H1 (cell line): ENCODE data around the gene PCSK4. TPM values are rescaled to one million over a fixed set of nuclear protein-coding genes. Genes with fewer than 3 reads are reported as not detected.

Experiments used
- CTCF ChIA-PET: fragments of 300-600 bp; sonication (Branson Sonifier 250); formaldehyde crosslinking; loops from one replicate; lab custom pipeline; 2021; ENCODE audit not compliant: partially characterized antibody; lab: Charles Lee
- POLR2A ChIA-PET: fragments of 300-600 bp; sonication (Branson Sonifier 250); formaldehyde crosslinking; loops from one replicate; lab custom pipeline; 2021; ENCODE audit warnings: inconsistent platforms; ENCODE audit not compliant: partially characterized antibody; lab: Charles Lee
- DNase-seq, 2 experiments: peaks; one replicate each; pipeline versions ENCODE4 v3.0.0 to v3.0.0-alpha.2; 2010 to 2022; ENCODE audit warnings: low spot score in 2 of 2, low read depth in 1 of 2, mixed read lengths in 1 of 2
- FAIRE-seq: peaks from 2 replicates; lab custom pipeline; 2011; peaks lifted over from hg19 to GRCh38; lab: Jason Lieb, UNC
- H2AFZ ChIP-seq: 2 replicates; pipeline ENCODE4 v1.8.1; 2012; ENCODE audit warnings: low read length, inconsistent platforms
- H2AK5ac ChIP-seq: 2 replicates; pipeline ENCODE4 v1.6.1; 2013; ENCODE audit warnings: low read depth, low read length
- H2BK120ac ChIP-seq: replicated peaks from 2 replicates; pipeline ENCODE3; 2013; ENCODE audit warnings: low read depth, low read length, inconsistent platforms
- H2BK12ac ChIP-seq: 2 replicates; pipeline ENCODE4 v1.6.1; 2013; ENCODE audit warnings: low read depth, low read length
- H2BK15ac ChIP-seq: 2 replicates; pipeline ENCODE4 v1.6.1; 2013; ENCODE audit warnings: low read length
- H2BK20ac ChIP-seq: 2 replicates; pipeline ENCODE4 v1.6.1; 2013; ENCODE audit warnings: low read length
- H2BK5ac ChIP-seq: 2 replicates; pipeline ENCODE4 v1.6.1; 2013; ENCODE audit warnings: low read depth, low read length
- H3K14ac ChIP-seq: 2 replicates; pipeline ENCODE4 v1.6.1; 2013; ENCODE audit warnings: inconsistent platforms; ENCODE audit not compliant: insufficient read length
- H3K18ac ChIP-seq: 2 replicates; pipeline ENCODE4 v1.6.1; 2013; ENCODE audit warnings: low read length; ENCODE audit errors: extremely low read depth
- H3K23ac ChIP-seq: 2 replicates; pipeline ENCODE4 v1.6.1; 2013; ENCODE audit warnings: inconsistent platforms; ENCODE audit not compliant: insufficient read length
- H3K23me2 ChIP-seq: 2 replicates; pipeline ENCODE4 v1.6.1; 2013; ENCODE audit warnings: low read depth, low read length
- H3K27ac ChIP-seq: 2 replicates; pipeline ENCODE4 v1.6.1; 2011; ENCODE audit warnings: low read depth, low read length, inconsistent platforms
- H3K27me3 ChIP-seq, 4 experiments: replicated peaks in 1 of 4; 1 replicate in 1 of 4; 2 replicates in 3 of 4; pipeline versions ENCODE4 v1.6.1 to v1.8.1; 2011 to 2013; ENCODE audit warnings: low read length in 3 of 4, mild to moderate bottlenecking in 3 of 4, inconsistent platforms in 2 of 4, mixed read lengths in 2 of 4, moderate library complexity in 1 of 4; ENCODE audit not compliant: control insufficient read depth in 3 of 4, insufficient read depth in 3 of 4; ENCODE audit errors: extremely low read depth in 1 of 4
- H3K36me3 ChIP-seq, 4 experiments: 2 replicates each; pipeline versions ENCODE4 v1.6.1 to v1.8.1; 2011 to 2013; ENCODE audit warnings: mild to moderate bottlenecking in 4 of 4, low read length in 3 of 4, moderate library complexity in 2 of 4, control low read depth in 1 of 4, inconsistent platforms in 1 of 4; ENCODE audit not compliant: insufficient read depth in 4 of 4, control insufficient read depth in 2 of 4
- H3K4ac ChIP-seq: replicated peaks from 2 replicates; pipeline ENCODE3; 2013; ENCODE audit warnings: low read length, low read depth, mixed read lengths, inconsistent platforms; ENCODE audit not compliant: insufficient read length
- H3K4me1 ChIP-seq, 4 experiments: replicated peaks in 1 of 4; 1 replicate in 1 of 4; 2 replicates in 3 of 4; pipeline versions ENCODE4 v1.6.1 to v1.8.1; 2011 to 2013; ENCODE audit warnings: low read length in 3 of 4, inconsistent platforms in 2 of 4, mixed read lengths in 1 of 4; ENCODE audit not compliant: insufficient read depth in 4 of 4, control insufficient read depth in 3 of 4
- H3K4me2 ChIP-seq, 2 experiments: 2 replicates each; pipeline versions ENCODE4 v1.6.1 to v1.8.1; 2011 to 2013; ENCODE audit warnings: low read depth in 2 of 2, low read length in 2 of 2, control low read depth in 1 of 2, inconsistent platforms in 1 of 2, mild to moderate bottlenecking in 1 of 2; ENCODE audit not compliant: insufficient read depth in 1 of 2
- H3K4me3 ChIP-seq, 4 experiments: fragments of 200-600, 300-600 bp in 1 of 4; sonication (generic), shearing (Covaris generic), sonication (Bioruptor Twin) in 1 of 4; 2 replicates each; pipeline versions ENCODE4 v1.5.1 to v1.8.1; 2011 to 2016; ENCODE audit warnings: low read length in 4 of 4, low read depth in 3 of 4, control low read depth in 2 of 4, inconsistent platforms in 2 of 4, mild to moderate bottlenecking in 2 of 4, mixed read lengths in 1 of 4, moderate library complexity in 1 of 4; ENCODE audit not compliant: insufficient read depth in 2 of 4; ENCODE audit errors: extremely low read depth in 1 of 4
- H3K56ac ChIP-seq: replicated peaks from 2 replicates; pipeline ENCODE3; 2013; ENCODE audit warnings: low read depth, mild to moderate bottlenecking, mixed read lengths, low read length, inconsistent platforms; ENCODE audit not compliant: insufficient read length
- H3K79me1 ChIP-seq: 2 replicates; pipeline ENCODE4 v1.6.1; 2013; ENCODE audit warnings: low read depth, low read length, control low read depth
- H3K79me2 ChIP-seq, 2 experiments: 2 replicates each; pipeline versions ENCODE4 v1.6.1 to v1.8.1; 2012 to 2013; ENCODE audit warnings: low read length in 2 of 2, mild to moderate bottlenecking in 2 of 2, inconsistent platforms in 1 of 2; ENCODE audit not compliant: insufficient read depth in 2 of 2, control insufficient read depth in 1 of 2
- H3K9ac ChIP-seq, 4 experiments: replicated peaks in 1 of 4; 1 replicate in 1 of 4; 2 replicates in 3 of 4; pipeline versions ENCODE4 v1.6.1 to v1.8.1; 2011 to 2013; ENCODE audit warnings: low read depth in 3 of 4, low read length in 3 of 4, control low read depth in 2 of 4, mild to moderate bottlenecking in 2 of 4, moderate library complexity in 2 of 4, inconsistent platforms in 1 of 4; ENCODE audit errors: extremely low read depth in 1 of 4
- H3K9me3 ChIP-seq, 2 experiments: 2 replicates each; pipeline versions ENCODE4 v1.6.1 to v1.8.1; 2012 to 2013; ENCODE audit warnings: mild to moderate bottlenecking in 2 of 2, moderate library complexity in 2 of 2, control low read depth in 1 of 2, inconsistent platforms in 1 of 2, low read depth in 1 of 2, low read length in 1 of 2, mixed read lengths in 1 of 2; ENCODE audit not compliant: insufficient read depth in 2 of 2
- H4K20me1 ChIP-seq, 2 experiments: replicated peaks in 1 of 2; 2 replicates each; pipeline versions ENCODE3 to v1.8.1; 2011 to 2013; ENCODE audit warnings: inconsistent platforms in 2 of 2, low read length in 2 of 2, mild to moderate bottlenecking in 1 of 2; ENCODE audit not compliant: insufficient read depth in 2 of 2, control insufficient read depth in 1 of 2
- H4K5ac ChIP-seq: 2 replicates; pipeline ENCODE4 v1.6.1; 2013; ENCODE audit warnings: low read length, low read depth, mixed read lengths, inconsistent platforms; ENCODE audit not compliant: insufficient read length
- H4K8ac ChIP-seq: 2 replicates; pipeline ENCODE4 v1.8.0; 2013; ENCODE audit warnings: mild to moderate bottlenecking, moderate library complexity, low read length, inconsistent platforms; ENCODE audit not compliant: insufficient read depth; ENCODE audit errors: extremely low read depth
- H4K91ac ChIP-seq: replicated peaks from 2 replicates; pipeline ENCODE3; 2013; ENCODE audit warnings: low read length, mixed read lengths, inconsistent platforms; ENCODE audit not compliant: insufficient read length
- CREB1 ChIP-seq: IDR thresholded peaks from 2 replicates; pipeline ENCODE4 v1.6.1; 2012; ENCODE audit warnings: inconsistent platforms
- NANOG ChIP-seq: IDR thresholded peaks from 2 replicates; pipeline ENCODE4 v1.6.1; 2011; ENCODE audit warnings: low read length, low read depth, mild to moderate bottlenecking, inconsistent platforms; ENCODE audit not compliant: insufficient read depth, poor library complexity, severe bottlenecking
- POU5F1 ChIP-seq: IDR thresholded peaks from 2 replicates; pipeline ENCODE4 v1.6.1; 2011; ENCODE audit warnings: low read depth, mild to moderate bottlenecking, low read length, moderate library complexity
- RFX5 ChIP-seq: IDR thresholded peaks from 2 replicates; pipeline ENCODE4 v1.6.1; 2011; ENCODE audit warnings: low read depth, low read length, improper control_type of control experiment, borderline replicate concordance
- RNF2 ChIP-seq: fragments of 200-900, 300-1000 bp; sonication (generic); IDR thresholded peaks from 2 replicates; pipeline ENCODE4 v1.7.1; 2016; ENCODE audit warnings: borderline replicate concordance, low read depth, mild to moderate bottlenecking, antibody characterized with exemption, low read length; ENCODE audit not compliant: poor library complexity, severe bottlenecking; ENCODE audit errors: missing control alignments
- SIX5 ChIP-seq: IDR thresholded peaks from 2 replicates; pipeline ENCODE4 v1.6.1; 2011; ENCODE audit warnings: mild to moderate bottlenecking, low read depth, low read length
- SUZ12 ChIP-seq: fragments of 200-600 bp; sonication (generic); IDR thresholded peaks from 2 replicates; pipeline ENCODE4 v1.6.1; 2012; ENCODE audit warnings: mild to moderate bottlenecking, inconsistent platforms, low read length, moderate library complexity, mixed read lengths
- USF2 ChIP-seq: IDR thresholded peaks from 2 replicates; pipeline ENCODE4 v1.6.1; 2011; ENCODE audit warnings: low read length, improper control_type of control experiment
- YY1 ChIP-seq: IDR thresholded peaks from 2 replicates; pipeline ENCODE4 v1.6.1; 2011; ENCODE audit warnings: low read depth, mild to moderate bottlenecking, low read length
- WGBS, 2 experiments: shearing (Covaris generic) in 1 of 2; methylation state at CpG; one replicate each; pipeline versions ENCODE4 v1.1.6 to v1.1.7; 2013 to 2015; ENCODE audit warnings: low lambda C conversion rate in 2 of 2, mixed read lengths in 2 of 2, inconsistent platforms in 1 of 2, low coverage in 1 of 2, missing lambda C conversion rate in 1 of 2; ENCODE audit not compliant: insufficient replicate concordance in 2 of 2, insufficient coverage in 1 of 2, insufficient read length in 1 of 2; ENCODE audit errors: extremely low coverage in 1 of 2, missing lambda C conversion rate in 1 of 2; 5-methylcytosine and 5-hydroxymethylcytosine counted together
- polyA plus RNA-seq, 7 experiments: library from polyadenylated mRNA; depleted of rRNA in 3 of 7; stranded (reverse) in 5 of 7; unstranded in 2 of 7; fragments of >200 nt in 5 of 7; fragments of 200-250 nt in 2 of 7; gene quantifications; 1 replicate in 5 of 7; 2 replicates in 1 of 7; 4 replicates in 1 of 7; pipeline versions ENCODE4 v1.2.1 to v1.2.3, GENCODE V29; 2011 to 2013; ENCODE audit warnings: missing spikeins in 2 of 7, mixed read lengths in 2 of 7
- total RNA-seq: library from RNA; stranded (reverse); fragmentation: NEBNext Ultra II Directional; extraction: Animal tissue kit (Norgen Biotek cat#: 25700); gene quantifications from 2 replicates; pipeline ENCODE4 v1.2.1, GENCODE V29; 2021
- TF ChIP-seq, protein P1 (sequence below): IDR thresholded peaks from 2 replicates; pipeline ENCODE4 v1.6.1; 2012; ENCODE audit warnings: inconsistent platforms

The PCSK4 gene
- total and polyA plus RNA-seq, 2 of the 8 experiments (the other 6 are each of a cell fraction or from before 2014, with no cell fraction given): 9.8 to 10.7 TPM

GRCh38 chr19:1509602-1510441 lies 19.7 kb upstream of the PCSK4 start:
- no peak for FAIRE-seq
- TF ChIP-seq, protein P1, sequence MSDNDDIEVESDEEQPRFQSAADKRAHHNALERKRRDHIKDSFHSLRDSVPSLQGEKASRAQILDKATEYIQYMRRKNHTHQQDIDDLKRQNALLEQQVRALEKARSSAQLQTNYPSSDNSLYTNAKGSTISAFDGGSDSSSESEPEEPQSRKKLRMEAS: no peak
- no peak for TF ChIP-seq RFX5
- no peak for TF ChIP-seq NANOG
- TF ChIP-seq YY1: no peak
- TF ChIP-seq USF2: no peak
- TF ChIP-seq CREB1: no peak
- TF ChIP-seq SUZ12: no peak
- TF ChIP-seq POU5F1: no peak
- TF ChIP-seq RNF2: no peak
- TF ChIP-seq SIX5: no peak

More at GRCh38 chr19:1509602-1510441, 19.7 kb upstream of the PCSK4 start:
- Histone ChIP-seq H3K79me1 (no peaks in the 10 kb centered on the region), H3K4me1 (peaks cover 0 to 3% (median 0%) of the 10 kb centered on the region in 4 experiments; a peak in 3 of 7 replicates), H3K4me3 (no peak overlapping the region), H2BK120ac (no peak overlapping the region), H3K27ac (no peak overlapping the region), H2BK20ac (peak overlapping the region; percentile 5; the same call in 1 of the 2 replicates), H4K5ac (no peak overlapping the region), H3K79me2 (no peaks in the 10 kb centered on the region), H2BK5ac (no peak overlapping the region), H3K18ac (no peak overlapping the region), H3K14ac (no peak overlapping the region), H3K23me2 (peaks cover 6% of the 10 kb centered on the region; the same call in 1 of the 2 replicates), H3K9ac (no peak overlapping the region), H3K23ac (no peak overlapping the region), H3K56ac (no peak overlapping the region), H4K91ac (no peak overlapping the region), H3K4ac (no peak overlapping the region), H2AK5ac (no peak overlapping the region; the same call in 1 of the 2 replicates), H3K27me3 (peaks cover 0 to 8% (median 5%) of the 10 kb centered on the region in 4 experiments; a peak in 6 of 7 replicates), H4K20me1 (peaks cover 0 to 6% of the 10 kb centered on the region in 2 experiments), H4K8ac (no peak overlapping the region), H3K36me3 (no peaks in the 10 kb centered on the region), H3K4me2 (no peak overlapping the region), H2BK15ac (no peak overlapping the region), H2AFZ (no peak overlapping the region), H3K9me3 (no peaks in the 10 kb centered on the region), H2BK12ac (no peak overlapping the region; the same call in 1 of the 2 replicates)
- no peak for DNase-seq
- CTCF ChIA-PET: interaction anchor here (0.6 to 1.4 kb wide), 3 partner anchors 17 to 258 kb away, joined by 3 read pairs; no protein-coding TSS in a partner anchor
- POLR2A ChIA-PET: interaction anchor here (1.5 kb wide), 1 partner anchor 72 kb away, joined by 3 read pairs; no protein-coding TSS in a partner anchor
- WGBS, 2 experiments: 86% methylated on average over 11 of the region's 11 CpGs; no CpG with 5 or more reads in 1 of the 2 experiments
